ENCODE data around the gene SLC46A3. TPM values are rescaled to one million over a fixed set of nuclear protein-coding genes. Genes with fewer than 3 reads are reported as not detected.

SLC46A3 gene
- 2.3 and 5.1 TPM in 2 replicates for total RNA-seq

GRCh38 chr13:28718543-28719226 lies at the start of gene SLC46A3:
Gene SLC46A3 (minus strand): TSS chr13:28718970. CDS start chr13:28717998, 972 bp downstream.

GRCh38 chr13:28658796-28659620 lies 59.8 kb downstream of the SLC46A3 start, which contains the start of gene POMP:
Gene POMP (plus strand): TSS chr13:28659130. CDS start chr13:28659185, 55 bp downstream.

Other genes starting within 250 kb of the SLC46A3 start
- 1.3 and 1.7 TPM in 2 replicates for gene FLT1, start 223.8 kb downstream of the SLC46A3 start, total RNA-seq
- gene POMP, start 59.8 kb downstream of the SLC46A3 start, total RNA-seq: 61.7 and 162 TPM in 2 replicates
- gene MTUS2, start 101.4 kb upstream of the SLC46A3 start, total RNA-seq: under 0.01 TPM in 1 of 2 replicates, not detected in the other